PFSK-1 (cell line): ENCODE data around the gene SHISAL2A.

Experiments
- POLR2AphosphoS5 ChIP-seq: IDR thresholded peaks from 2 replicates; pipeline ENCODE4 v1.6.1; 2012; ENCODE audit warnings: low read depth, mild to moderate bottlenecking, control low read depth, low read length, moderate library complexity
- TAF1 ChIP-seq: IDR thresholded peaks from 2 replicates; pipeline ENCODE4 v1.6.1; 2012; ENCODE audit warnings: low read length, control low read depth, borderline replicate concordance; ENCODE audit not compliant: insufficient read depth

- TF ChIP-seq POLR2AphosphoS5 (no peak), TAF1 (no peak)
These were observed 3.7 kb upstream of the SHISAL2A start for GRCh38 chr1:52629325-52629643.
